ENCODE measurements around the gene RTN4RL2.

The RTN4RL2 gene

GRCh38 chr11:57460022-57460757, at the start of gene RTN4RL2:
Gene RTN4RL2, plus strand, starts transcription at chr11:57460528. Its CDS starts 338 bp downstream, at chr11:57460866.
- DNase-seq: peak; percentile 71

- DNase-seq: no peak
Measured at GRCh38 chr11:57413681-57414080, 46.6 kb upstream of the RTN4RL2 start.

- DNase-seq: no peak
Measured at GRCh38 chr11:57414612-57415212, 45.6 kb upstream of the RTN4RL2 start.

- no peak for DNase-seq
Measured at GRCh38 chr11:57416436-57416835, 43.9 kb upstream of the RTN4RL2 start.

- DNase-seq: no peak
Measured at GRCh38 chr11:57417056-57417455, 43.3 kb upstream of the RTN4RL2 start.

- no peak for DNase-seq
Measured at GRCh38 chr11:57418131-57418530, 42.2 kb upstream of the RTN4RL2 start.

GRCh38 chr11:57419146-57419545, 41.2 kb upstream of the RTN4RL2 start:
- no peak for DNase-seq

GRCh38 chr11:57421066-57421465, 39.3 kb upstream of the RTN4RL2 start:
- DNase-seq: no peak

- DNase-seq: no peak
Measured at GRCh38 chr11:57421805-57422204, 38.5 kb upstream of the RTN4RL2 start.

GRCh38 chr11:57422669-57423068, 37.7 kb upstream of the RTN4RL2 start:
- no peak for DNase-seq

- DNase-seq: no peak
Measured at GRCh38 chr11:57424137-57424791, 36.1 kb upstream of the RTN4RL2 start.

- peak; percentile 89 for DNase-seq
Measured at GRCh38 chr11:57424792-57425564, 35.4 kb upstream of the RTN4RL2 start.

- peak; percentile 76 for DNase-seq
Measured at GRCh38 chr11:57425565-57426438, 34.5 kb upstream of the RTN4RL2 start.

GRCh38 chr11:57426439-57426928, 33.8 kb upstream of the RTN4RL2 start:
- no peak for DNase-seq

- peak; percentile 91 for DNase-seq
Measured at GRCh38 chr11:57426929-57427726, 33.2 kb upstream of the RTN4RL2 start, which contains the start of gene SLC43A3. Gene SLC43A3, minus strand, starts transcription at chr11:57427121. Its CDS starts 949 bp downstream, at chr11:57426172.

- no peak for DNase-seq
Measured at GRCh38 chr11:57427727-57428082, 32.6 kb upstream of the RTN4RL2 start.

- no peak for DNase-seq
Measured at GRCh38 chr11:57428643-57429042, 31.7 kb upstream of the RTN4RL2 start.

GRCh38 chr11:57429946-57430345, 30.4 kb upstream of the RTN4RL2 start:
- no peak for DNase-seq

- DNase-seq: no peak
Measured at GRCh38 chr11:57430952-57431351, 29.4 kb upstream of the RTN4RL2 start.

- DNase-seq: no peak
Measured at GRCh38 chr11:57432149-57432561, 28.2 kb upstream of the RTN4RL2 start.

GRCh38 chr11:57432714-57433163, 27.6 kb upstream of the RTN4RL2 start:
- DNase-seq: no peak

Data from activated CD8-positive, alpha-beta memory T cell treated with anti-CD3 and anti-CD28 coated beads for 24 hours (primary cell).